Mesendoderm (in vitro differentiated cells): ENCODE data around the gene PLEKHB2.

ENCODE experiments used
- DNase-seq: peaks from one replicate; pipeline ENCODE4 v3.0.0; 2013
- H2AK5ac ChIP-seq: 2 replicates; pipeline ENCODE4 v1.6.1; 2013; ENCODE audit warnings: low read length, inconsistent platforms
- H2BK120ac ChIP-seq: 2 replicates; pipeline ENCODE4 v1.6.1; 2013; ENCODE audit warnings: low read depth, mild to moderate bottlenecking, low read length, moderate library complexity, mixed read lengths
- H2BK15ac ChIP-seq: replicated peaks from 2 replicates; pipeline ENCODE4 v1.6.1; 2013; ENCODE audit warnings: low read depth, mild to moderate bottlenecking, moderate library complexity
- H2BK5ac ChIP-seq: 2 replicates; pipeline ENCODE4 v1.6.1; 2013; ENCODE audit warnings: low read length, inconsistent platforms
- H3K18ac ChIP-seq: 2 replicates; pipeline ENCODE4 v1.6.1; 2013; ENCODE audit warnings: mild to moderate bottlenecking, low read length, mixed read lengths
- H3K23ac ChIP-seq: one replicate; pipeline ENCODE4 v1.6.1; 2013; ENCODE audit warnings: low read length
- H3K27ac ChIP-seq: 2 replicates; pipeline ENCODE4 v1.5.1; 2013; ENCODE audit warnings: low read depth, mild to moderate bottlenecking, inconsistent platforms, low read length, moderate library complexity
- H3K27me3 ChIP-seq: 2 replicates; pipeline ENCODE4 v1.6.1; 2013; ENCODE audit warnings: low read length, control low read depth, mild to moderate bottlenecking, inconsistent platforms; ENCODE audit not compliant: insufficient read depth, poor library complexity
- H3K36me3 ChIP-seq: 2 replicates; pipeline ENCODE4 v1.6.1; 2013; ENCODE audit warnings: low read length, inconsistent platforms; ENCODE audit not compliant: control insufficient read depth, insufficient read depth
- H3K4ac ChIP-seq: one replicate; pipeline ENCODE4 v1.6.1; 2013; ENCODE audit warnings: low read depth, mild to moderate bottlenecking, low read length, moderate library complexity
- H3K4me1 ChIP-seq: 2 replicates; pipeline ENCODE4 v1.6.1; 2013; ENCODE audit warnings: low read depth, low read length, inconsistent platforms; ENCODE audit not compliant: control insufficient read depth
- H3K4me2 ChIP-seq: 2 replicates; pipeline ENCODE4 v1.6.1; 2013; ENCODE audit warnings: low read length
- H3K4me3 ChIP-seq: 2 replicates; pipeline ENCODE4 v1.5.1; 2013; ENCODE audit warnings: mild to moderate bottlenecking, low read length
- H3K56ac ChIP-seq: one replicate; pipeline ENCODE4 v1.6.1; 2013; ENCODE audit warnings: low read length
- H3K79me1 ChIP-seq: 2 replicates; pipeline ENCODE4 v1.6.1; 2013; ENCODE audit warnings: low read length, inconsistent platforms
- H3K79me2 ChIP-seq: 2 replicates; pipeline ENCODE4 v1.6.1; 2013; ENCODE audit warnings: mild to moderate bottlenecking, low read length; ENCODE audit not compliant: control insufficient read depth, insufficient read depth
- H3K9ac ChIP-seq: 2 replicates; pipeline ENCODE4 v1.6.1; 2013; ENCODE audit warnings: low read length, inconsistent platforms
- H4K5ac ChIP-seq: one replicate; pipeline ENCODE4 v1.6.1; 2013; ENCODE audit warnings: low read length
- H4K8ac ChIP-seq: one replicate; pipeline ENCODE4 v1.6.1; 2013; ENCODE audit warnings: low read depth, mild to moderate bottlenecking, control low read depth, low read length, moderate library complexity
- WGBS: extraction: QIAGEN DNeasy Blood & Tissue Kit; methylation state at CpG from one replicate; pipeline ENCODE4 v1.1.7; 2013; ENCODE audit warnings: low lambda C conversion rate, missing lambda C conversion rate; ENCODE audit not compliant: insufficient coverage; ENCODE audit errors: extremely low coverage; 5-methylcytosine and 5-hydroxymethylcytosine counted together

Gene PLEKHB2

DNA sequence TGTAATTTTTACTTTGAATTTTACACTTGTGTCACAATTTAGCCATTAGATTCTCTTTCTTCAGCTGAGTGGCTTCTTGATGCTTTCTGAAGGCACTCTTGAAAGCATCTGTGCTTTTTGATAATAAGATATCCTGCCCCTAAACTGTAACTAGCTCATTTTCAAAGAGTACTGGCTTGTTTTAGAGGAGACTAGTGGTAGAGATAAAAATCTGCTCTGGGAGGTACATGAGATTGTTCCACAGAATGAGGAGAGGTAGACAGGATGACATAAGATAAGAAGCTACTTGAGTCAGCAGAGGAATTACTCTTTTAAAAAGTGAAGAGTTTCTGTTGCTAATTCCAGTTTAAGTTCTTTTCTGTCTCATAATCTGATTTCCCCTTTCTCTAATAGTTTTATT, 10.6 kb downstream of the PLEKHB2 start:
- H3K36me3 ChIP-seq: no peaks in the 10 kb centered on the region
- no peak overlapping the region for H3K18ac ChIP-seq
- H3K4me2 ChIP-seq: no peak overlapping the region
- H3K23ac ChIP-seq: no peak overlapping the region
- no peak overlapping the region for H3K27ac ChIP-seq
- H2BK15ac ChIP-seq: no peak overlapping the region
- no peak overlapping the region for H2AK5ac ChIP-seq
- H3K27me3 ChIP-seq: no peaks in the 10 kb centered on the region
- H3K4me1 ChIP-seq: peaks cover 2% of the 10 kb centered on the region
- no peak overlapping the region for H3K4me3 ChIP-seq
- no peak overlapping the region for H2BK120ac ChIP-seq
- H3K79me1 ChIP-seq: peaks cover 29% of the 10 kb centered on the region
- no peak for DNase-seq
- no peak overlapping the region for H3K56ac ChIP-seq
- no peak overlapping the region for H2BK5ac ChIP-seq
- H4K5ac ChIP-seq: no peak overlapping the region
- no peak overlapping the region for H3K9ac ChIP-seq
- H3K4ac ChIP-seq: no peak overlapping the region
- H3K79me2 ChIP-seq: peaks cover 67% of the 10 kb centered on the region
- H4K8ac ChIP-seq: no peak overlapping the region

DNA sequence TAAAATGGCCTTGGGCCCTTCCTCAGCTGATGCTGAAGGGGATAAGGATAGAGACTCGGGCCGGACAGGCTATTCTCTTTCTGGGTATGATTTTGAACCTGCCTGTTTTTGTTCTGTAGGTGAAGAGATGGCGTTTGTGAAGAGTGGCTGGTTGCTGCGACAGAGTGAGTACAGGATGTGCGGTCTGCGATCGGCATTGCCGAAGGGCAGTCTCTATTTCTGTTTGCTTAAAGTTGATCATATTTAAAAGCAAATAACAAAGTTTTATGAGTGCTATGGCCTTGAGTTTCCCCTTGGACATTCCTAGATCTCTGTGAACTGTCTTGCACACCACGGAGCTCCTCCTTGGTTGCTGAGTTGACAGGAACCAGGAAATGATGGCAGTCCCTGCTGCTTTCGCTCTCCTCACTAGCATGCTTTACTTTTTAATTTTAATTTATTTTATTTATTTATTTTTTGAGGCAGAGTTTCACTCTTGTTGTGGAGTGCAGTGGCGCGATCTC, 15.7 kb downstream of the PLEKHB2 start:
- H3K36me3 ChIP-seq: no peaks in the 10 kb centered on the region
- no peak overlapping the region for H3K18ac ChIP-seq
- WGBS: no CpG with 5 or more reads among the region's 12 CpGs
- no peak overlapping the region for H3K23ac ChIP-seq
- no peak overlapping the region for H4K8ac ChIP-seq
- no peak overlapping the region for H2BK5ac ChIP-seq
- H2AK5ac ChIP-seq: no peak overlapping the region
- no peak for DNase-seq
- H3K4me3 ChIP-seq: no peak overlapping the region
- peaks cover 33% of the 10 kb centered on the region for H3K79me1 ChIP-seq
- no peak overlapping the region for H3K56ac ChIP-seq
- no peak overlapping the region for H2BK15ac ChIP-seq
- H3K27me3 ChIP-seq: no peaks in the 10 kb centered on the region
- peaks cover 51% of the 10 kb centered on the region for H3K79me2 ChIP-seq
- H3K4me1 ChIP-seq: no peaks in the 10 kb centered on the region
- H3K4ac ChIP-seq: no peak overlapping the region
- H3K9ac ChIP-seq: no peak overlapping the region
- H2BK120ac ChIP-seq: no peak overlapping the region
- no peak overlapping the region for H3K4me2 ChIP-seq
- H4K5ac ChIP-seq: no peak overlapping the region
- no peak overlapping the region for H3K27ac ChIP-seq

DNA sequence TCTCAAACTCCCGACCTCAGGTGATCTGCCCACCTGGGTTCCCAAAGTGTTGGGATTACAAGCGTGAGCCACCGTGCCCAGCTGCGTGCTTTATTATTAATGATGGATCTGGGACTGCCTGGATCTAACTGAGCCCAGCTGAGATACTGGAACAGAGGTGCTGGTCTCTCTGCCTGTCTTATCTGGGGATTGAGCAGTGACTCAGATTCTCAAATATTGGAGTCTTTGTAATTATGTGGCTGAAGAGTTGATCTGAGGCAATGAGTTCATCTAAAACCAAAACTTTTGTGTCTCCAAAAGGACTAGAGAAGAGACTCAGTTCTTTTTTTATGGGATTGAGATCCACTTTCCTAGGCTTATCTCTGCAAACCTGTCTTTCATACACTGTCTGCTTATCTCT, 16.3 kb downstream of the PLEKHB2 start:
- no peak overlapping the region for H3K4me3 ChIP-seq
- no peak overlapping the region for H2BK15ac ChIP-seq
- H3K4ac ChIP-seq: no peak overlapping the region
- H2BK5ac ChIP-seq: no peak overlapping the region
- no peak overlapping the region for H2AK5ac ChIP-seq
- H4K8ac ChIP-seq: no peak overlapping the region
- H3K4me2 ChIP-seq: no peak overlapping the region
- no CpG with 5 or more reads among the region's 4 CpGs for WGBS
- no peak overlapping the region for H3K27ac ChIP-seq
- DNase-seq: no peak
- no peak overlapping the region for H4K5ac ChIP-seq
- H3K9ac ChIP-seq: no peak overlapping the region
- H3K36me3 ChIP-seq: no peaks in the 10 kb centered on the region
- no peaks in the 10 kb centered on the region for H3K27me3 ChIP-seq
- H3K79me1 ChIP-seq: peaks cover 33% of the 10 kb centered on the region
- H3K4me1 ChIP-seq: no peaks in the 10 kb centered on the region
- H3K18ac ChIP-seq: no peak overlapping the region
- H3K79me2 ChIP-seq: peaks cover 47% of the 10 kb centered on the region
- H2BK120ac ChIP-seq: no peak overlapping the region
- H3K56ac ChIP-seq: no peak overlapping the region
- no peak overlapping the region for H3K23ac ChIP-seq

- DNase-seq: no peak
- H3K79me1 ChIP-seq: peaks cover 33% of the 10 kb centered on the region
- H2BK120ac ChIP-seq: no peak overlapping the region
- no peak overlapping the region for H4K5ac ChIP-seq
- no peaks in the 10 kb centered on the region for H3K4me1 ChIP-seq
- H3K27ac ChIP-seq: no peak overlapping the region
- no peaks in the 10 kb centered on the region for H3K36me3 ChIP-seq
- no CpG with 5 or more reads among the region's 4 CpGs for WGBS
- H3K18ac ChIP-seq: no peak overlapping the region
- no peak overlapping the region for H2BK5ac ChIP-seq
- no peak overlapping the region for H3K9ac ChIP-seq
- no peak overlapping the region for H2AK5ac ChIP-seq
- H3K4me3 ChIP-seq: no peak overlapping the region
- H3K4ac ChIP-seq: no peak overlapping the region
- H3K79me2 ChIP-seq: peaks cover 38% of the 10 kb centered on the region
- no peak overlapping the region for H2BK15ac ChIP-seq
- H4K8ac ChIP-seq: no peak overlapping the region
- H3K56ac ChIP-seq: no peak overlapping the region
- no peak overlapping the region for H3K4me2 ChIP-seq
- H3K27me3 ChIP-seq: no peaks in the 10 kb centered on the region
- no peak overlapping the region for H3K23ac ChIP-seq
Measured at GRCh38 chr2:131122496-131122895, 17.4 kb downstream of the PLEKHB2 start.

- Histone ChIP-seq H2AK5ac (no peak overlapping the region), H4K8ac (no peak overlapping the region), H3K4me3 (no peak overlapping the region), H3K27ac (no peak overlapping the region), H4K5ac (no peak overlapping the region), H3K27me3 (no peaks in the 10 kb centered on the region), H3K4ac (no peak overlapping the region), H3K79me1 (peaks cover 27% of the 10 kb centered on the region), H3K18ac (no peak overlapping the region), H3K4me1 (no peaks in the 10 kb centered on the region), H3K23ac (no peak overlapping the region), H2BK120ac (no peak overlapping the region), H3K9ac (no peak overlapping the region), H2BK5ac (no peak overlapping the region), H3K56ac (no peak overlapping the region), H3K4me2 (no peak overlapping the region), H3K79me2 (peaks cover 31% of the 10 kb centered on the region), H2BK15ac (no peak overlapping the region), H3K36me3 (no peaks in the 10 kb centered on the region)
- WGBS: no CpG with 5 or more reads among the region's 3 CpGs
- no peak for DNase-seq
Measured at GRCh38 chr2:131123192-131123591, 18.1 kb downstream of the PLEKHB2 start.

GRCh38 chr2:131125195-131125757, 20.1 kb downstream of the PLEKHB2 start:
- H3K4me3 ChIP-seq: no peak overlapping the region

More at GRCh38 chr2:131125195-131125757, 20.1 kb downstream of the PLEKHB2 start:
- H3K23ac ChIP-seq: no peak overlapping the region
- H3K18ac ChIP-seq: no peak overlapping the region
- H4K5ac ChIP-seq: no peak overlapping the region
- H2BK120ac ChIP-seq: no peak overlapping the region
- no peak overlapping the region for H3K56ac ChIP-seq
- DNase-seq: no peak
- no peak overlapping the region for H3K4me2 ChIP-seq
- no CpG with 5 or more reads among the region's 7 CpGs for WGBS
- H3K79me2 ChIP-seq: peaks cover 20% of the 10 kb centered on the region
- H3K79me1 ChIP-seq: peaks cover 22% of the 10 kb centered on the region
- H3K4ac ChIP-seq: no peak overlapping the region
- no peak overlapping the region for H3K27ac ChIP-seq
- no peak overlapping the region for H2AK5ac ChIP-seq
- H3K9ac ChIP-seq: no peak overlapping the region
- H4K8ac ChIP-seq: no peak overlapping the region
- H3K36me3 ChIP-seq: peaks cover 2% of the 10 kb centered on the region
- H2BK15ac ChIP-seq: no peak overlapping the region
- no peaks in the 10 kb centered on the region for H3K4me1 ChIP-seq
- H2BK5ac ChIP-seq: no peak overlapping the region
- H3K27me3 ChIP-seq: no peaks in the 10 kb centered on the region
